Measurements from ENCODE around the gene CLEC14A.
A peak's percentile ranks its signal among the peaks of the same experiment; 100 is the strongest.

The CLEC14A gene

DNA sequence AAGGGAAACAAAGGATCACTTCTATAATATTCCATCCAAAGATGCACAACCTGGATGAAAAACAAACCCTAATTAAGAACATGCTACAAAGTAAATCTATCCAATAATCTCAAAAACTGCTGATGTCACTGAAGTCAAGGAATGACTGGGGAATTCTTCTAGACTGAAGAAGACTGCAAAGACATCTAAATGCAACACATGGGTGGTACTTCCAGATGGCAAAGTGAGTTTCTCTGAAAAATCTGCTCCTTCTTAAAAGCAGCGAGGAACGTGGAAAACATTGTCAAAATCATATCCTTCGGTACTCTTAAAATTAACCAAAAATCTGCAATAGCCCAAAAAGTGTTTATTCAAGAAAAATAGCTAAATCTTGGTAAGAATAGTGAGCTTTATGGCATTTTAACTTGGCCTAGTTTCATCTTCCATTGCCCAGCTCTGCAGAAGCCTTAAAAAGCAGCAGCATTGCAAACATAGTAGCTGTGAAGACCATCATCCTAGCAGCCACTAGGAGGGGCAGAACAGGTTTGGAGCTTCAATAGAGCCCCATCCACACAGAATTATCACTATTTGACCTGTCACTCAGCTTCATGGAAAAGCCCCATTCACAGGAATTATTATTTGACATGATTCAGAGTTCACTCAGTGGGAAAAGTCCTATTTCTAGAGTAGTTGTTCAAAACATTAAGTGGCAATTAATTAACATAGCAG, 7.4 kb downstream of the CLEC14A start:
- no peak for DNase-seq

- no peak for DNase-seq
Measured at GRCh38 chr14:38243696-38244240, 12.1 kb downstream of the CLEC14A start.

- DNase-seq: no peak
Measured at GRCh38 chr14:38238878-38239277, 17.0 kb downstream of the CLEC14A start.

DNA sequence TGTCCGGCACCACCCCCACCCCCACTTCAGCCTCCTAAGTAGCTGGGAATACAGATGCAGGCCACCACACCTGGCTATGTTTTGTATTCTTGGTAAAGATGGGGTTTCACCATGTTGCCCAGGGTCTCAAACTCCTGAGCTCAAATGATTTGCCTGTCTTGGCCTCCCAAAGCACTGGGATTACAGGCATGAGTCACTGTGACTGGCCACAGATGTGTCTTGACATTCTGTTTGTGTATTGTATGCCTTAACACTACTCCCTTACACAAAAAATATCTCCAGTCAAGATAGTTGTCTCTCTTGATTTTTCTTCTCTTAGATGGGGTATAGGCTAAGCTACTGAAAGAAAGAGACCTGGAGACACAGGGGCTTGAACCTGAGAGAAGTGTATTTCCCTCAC, 17.6 kb downstream of the CLEC14A start:
- DNase-seq: no peak

DNA sequence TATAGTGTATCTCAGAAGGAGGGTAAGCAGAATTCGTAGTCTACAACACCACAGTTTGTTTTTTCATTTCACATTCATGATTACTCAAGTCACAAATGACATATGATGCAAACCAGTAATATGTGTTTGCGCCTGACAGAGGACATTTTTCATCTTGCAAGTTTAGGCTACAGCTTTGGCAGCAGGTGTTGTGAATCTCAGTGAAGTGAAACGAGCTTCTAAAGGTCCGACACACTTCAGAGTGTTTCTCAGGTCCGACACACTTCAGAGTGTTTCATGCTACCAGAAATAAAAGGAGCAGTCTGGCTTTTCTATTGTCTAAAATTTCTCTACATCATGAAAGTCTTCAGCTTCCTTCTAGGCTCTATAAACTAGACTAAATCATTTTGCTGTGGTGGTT, 22.7 kb downstream of the CLEC14A start:
- no peak for DNase-seq

DNA sequence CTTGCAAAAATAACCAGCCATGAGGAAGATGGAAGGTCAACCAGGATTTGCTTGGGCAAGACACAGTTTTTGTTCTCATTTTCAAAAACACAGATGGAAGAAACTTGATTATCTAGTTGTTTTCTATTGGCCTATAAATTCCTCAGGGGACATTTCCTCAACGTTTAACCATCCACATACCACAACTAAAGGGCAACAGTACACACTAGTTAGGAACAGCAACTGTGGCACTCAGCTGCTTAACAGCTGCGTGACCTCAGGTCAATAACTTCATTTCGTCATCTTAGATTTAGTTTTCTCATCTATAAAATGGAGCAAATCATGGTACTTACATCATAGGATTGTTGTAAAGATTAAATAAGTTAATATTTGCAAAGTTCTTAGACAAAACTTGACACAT, 29.5 kb downstream of the CLEC14A start:
- no peak for DNase-seq

DNA sequence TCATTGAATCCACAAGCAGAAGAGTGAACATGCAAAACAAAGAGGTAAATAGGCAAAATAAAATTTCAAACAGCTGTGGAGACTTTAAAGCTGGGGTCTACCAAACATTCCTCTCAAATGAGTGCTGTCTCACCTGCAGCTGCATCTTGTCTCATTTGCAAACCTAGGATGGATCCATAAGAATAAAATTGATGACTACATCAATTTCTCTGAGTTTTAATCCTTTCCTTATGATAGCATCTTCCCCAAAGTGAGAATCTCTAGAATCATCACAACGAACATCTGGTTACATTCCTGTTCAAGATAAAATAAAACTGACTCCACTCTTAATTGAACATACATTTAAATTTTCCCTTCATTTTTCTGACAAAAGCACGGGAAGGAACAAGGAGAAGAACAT, 29.9 kb downstream of the CLEC14A start:
- DNase-seq: no peak

GRCh38 chr14:38224338-38224737, 31.6 kb downstream of the CLEC14A start:
- DNase-seq: no peak

GRCh38 chr14:38221077-38221476, 34.8 kb downstream of the CLEC14A start:
- no peak for DNase-seq

DNA sequence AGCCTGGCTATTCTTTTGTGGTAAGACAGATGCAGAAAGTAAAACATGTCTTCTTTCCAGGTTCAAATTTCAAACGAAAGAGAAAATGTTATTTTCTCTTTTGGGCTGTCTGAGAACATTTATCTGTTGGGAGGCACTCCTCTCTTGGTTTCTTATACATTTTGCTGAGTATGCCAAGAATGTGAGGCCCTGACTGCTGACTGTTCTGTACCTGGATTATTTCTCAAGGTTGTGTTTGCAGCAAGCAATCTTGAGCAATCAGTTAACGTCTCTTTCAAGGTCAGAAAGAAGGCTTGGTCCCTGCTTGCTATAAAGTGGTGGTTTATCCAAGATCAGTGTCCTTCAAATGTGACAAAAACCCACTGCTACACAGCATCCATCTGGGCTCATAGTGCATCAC, 38.3 kb downstream of the CLEC14A start:
- DNase-seq: no peak

DNA sequence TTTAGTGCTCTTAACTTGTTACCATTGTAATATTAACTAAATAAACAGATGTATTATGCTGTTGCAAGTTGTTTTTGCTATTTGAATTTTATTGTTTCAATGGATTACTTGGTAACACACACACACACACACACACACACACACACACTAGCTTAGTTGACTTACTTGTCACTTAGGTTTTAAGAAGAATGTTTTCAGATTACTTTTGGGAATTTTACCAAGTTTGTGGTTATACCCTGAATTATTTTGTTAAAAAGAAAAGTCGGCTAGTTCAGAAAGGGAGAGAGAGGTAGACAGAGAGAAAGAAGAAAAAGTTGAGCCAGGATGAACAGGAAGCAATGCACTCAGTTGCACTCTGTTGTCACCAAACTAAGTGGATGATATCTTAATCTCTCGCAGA, 42.9 kb downstream of the CLEC14A start:
- DNase-seq: no peak

DNA sequence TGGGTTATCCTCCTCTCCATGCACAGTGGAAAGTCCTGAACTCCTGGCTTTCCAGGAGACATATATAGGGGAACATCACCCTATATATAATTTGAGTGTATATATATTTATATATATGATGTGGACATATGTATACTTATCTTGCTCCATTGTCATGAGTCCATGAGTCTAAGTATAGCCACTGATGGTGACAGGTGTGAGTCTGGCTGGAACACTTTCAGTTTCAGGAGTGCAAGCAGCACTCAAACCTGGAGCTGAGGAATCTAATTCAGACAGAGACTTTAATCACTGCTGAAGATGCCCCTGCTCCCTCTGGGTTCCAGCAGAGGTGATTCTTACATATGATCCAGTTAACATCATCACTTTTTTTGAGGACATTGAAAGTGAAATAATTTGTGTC, 43.8 kb downstream of the CLEC14A start:
- DNase-seq: no peak

GRCh38 chr14:38211255-38211735, 44.6 kb downstream of the CLEC14A start:
- DNase-seq: no peak

DNA sequence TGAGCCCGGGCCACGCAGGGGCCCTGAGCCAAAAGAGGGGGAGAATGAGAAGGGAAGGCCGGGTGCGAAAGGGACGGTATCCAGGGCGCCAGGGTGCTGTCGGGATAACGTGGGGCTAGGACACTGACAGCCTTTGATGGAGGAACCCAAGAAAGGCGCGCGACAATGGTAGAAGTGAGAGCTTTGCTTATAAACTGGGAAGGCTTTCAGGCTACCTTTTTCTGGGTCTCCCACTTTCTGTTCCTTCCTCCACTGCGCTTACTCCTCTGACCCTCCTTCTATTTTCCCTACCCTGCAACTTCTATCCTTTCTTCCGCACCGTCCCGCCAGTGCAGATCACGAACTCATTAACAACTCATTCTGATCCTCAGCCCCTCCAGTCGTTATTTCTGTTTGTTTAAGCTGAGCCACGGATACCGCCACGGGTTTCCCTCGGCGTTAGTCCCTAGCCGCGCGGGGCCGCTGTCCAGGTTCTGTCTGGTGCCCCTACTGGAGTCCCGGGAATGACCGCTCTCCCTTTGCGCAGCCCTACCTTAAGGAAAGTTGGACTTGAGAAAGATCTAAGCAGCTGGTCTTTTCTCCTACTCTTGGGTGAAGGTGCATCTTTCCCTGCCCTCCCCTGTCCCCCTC, 45.2 kb downstream of the CLEC14A start:
- DNase-seq: no peak

- no peak for DNase-seq
Measured at GRCh38 chr14:38209572-38210557, 46.0 kb downstream of the CLEC14A start.

DNA sequence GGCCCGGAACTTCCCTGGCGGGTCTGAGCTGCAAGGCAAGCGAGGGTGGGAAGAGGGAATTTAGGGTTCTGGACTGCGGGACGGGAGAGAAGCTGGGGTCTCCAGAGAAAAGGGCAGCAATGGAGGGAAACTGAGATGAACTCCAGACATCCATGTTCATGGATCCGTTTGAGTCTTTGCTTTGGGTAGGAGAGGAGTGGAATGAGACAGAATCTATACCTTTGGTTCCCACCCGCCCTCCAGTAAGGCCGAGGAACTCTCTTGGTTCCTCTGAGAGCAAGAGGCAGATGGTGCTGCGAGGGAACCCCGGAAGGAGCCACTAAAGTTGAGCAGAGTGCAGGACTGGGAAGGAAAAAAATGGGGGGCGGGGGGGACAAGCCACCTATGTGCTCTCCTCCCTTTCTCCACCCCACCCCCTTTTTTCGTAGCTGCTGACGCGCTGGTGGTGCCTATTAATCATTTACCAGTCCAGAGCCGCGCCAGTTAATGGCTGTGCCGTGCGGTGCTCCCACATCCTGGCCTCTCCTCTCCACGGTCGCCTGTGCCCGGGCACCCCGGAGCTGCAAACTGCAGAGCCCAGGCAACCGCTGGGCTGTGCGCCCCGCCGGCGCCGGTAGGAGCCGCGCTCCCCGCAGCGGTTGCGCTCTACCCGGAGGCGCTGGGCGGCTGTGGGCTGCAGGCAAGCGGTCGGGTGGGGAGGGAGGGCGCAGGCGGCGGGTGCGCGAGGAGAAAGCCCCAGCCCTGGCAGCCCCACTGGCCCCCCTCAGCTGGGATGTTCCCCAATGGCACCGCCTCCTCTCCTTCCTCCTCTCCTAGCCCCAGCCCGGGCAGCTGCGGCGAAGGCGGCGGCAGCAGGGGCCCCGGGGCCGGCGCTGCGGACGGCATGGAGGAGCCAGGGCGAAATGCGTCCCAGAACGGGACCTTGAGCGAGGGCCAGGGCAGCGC, 47.0 kb downstream of the CLEC14A start:
- peak; percentile 43 for DNase-seq

DNA sequence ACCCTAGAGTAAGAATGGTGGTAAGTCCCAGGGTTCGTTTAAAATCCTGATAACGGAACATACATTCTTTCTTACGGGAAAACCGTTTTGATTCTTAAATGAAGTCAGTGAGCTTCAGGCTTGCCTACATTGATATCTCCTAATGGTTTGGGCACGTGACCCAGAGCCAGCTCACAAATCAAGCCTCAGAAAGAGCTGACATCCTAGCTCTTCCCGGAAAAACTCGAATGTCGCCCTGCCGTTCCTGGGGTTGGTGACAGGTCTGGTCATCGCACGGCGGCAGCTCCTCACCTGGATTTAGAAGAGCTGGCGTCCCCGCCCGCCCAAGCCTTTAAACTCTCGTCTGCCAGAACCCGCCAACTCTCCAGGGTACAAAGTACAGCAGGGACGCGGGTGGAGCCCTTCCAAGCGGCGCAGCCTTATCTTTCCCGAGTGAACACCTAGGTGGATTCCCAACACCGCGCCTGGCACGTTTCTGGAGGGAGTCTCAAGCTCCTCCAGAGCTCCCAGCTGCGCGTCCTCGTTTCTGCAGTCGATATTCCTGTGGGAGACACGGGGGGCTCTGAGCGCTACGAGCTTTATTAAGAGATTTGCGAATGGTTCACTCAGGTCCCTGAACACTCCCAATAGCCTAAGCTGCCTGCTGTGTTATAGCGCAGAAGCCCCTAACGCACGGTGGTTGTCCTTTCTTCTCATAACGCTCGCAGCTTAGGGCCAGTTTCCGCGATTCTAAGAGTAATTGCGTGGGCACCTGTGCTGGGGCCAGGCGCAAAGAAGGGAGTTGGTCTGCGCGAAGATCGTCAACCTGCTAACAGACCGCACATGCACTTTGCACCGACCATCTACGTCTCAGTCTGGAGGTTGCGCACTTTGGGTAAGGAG, 47.9 kb downstream of the CLEC14A start, which contains the start of gene SSTR1:
Gene SSTR1, plus strand, starts transcription at position 169 of the 882 bp plus-strand sequence. CDS start 1,486 bp downstream, outside the sequence.
- peak; percentile 52 for DNase-seq

GRCh38 chr14:38207377-38207735, 48.5 kb downstream of the CLEC14A start:
- DNase-seq: no peak

DNA sequence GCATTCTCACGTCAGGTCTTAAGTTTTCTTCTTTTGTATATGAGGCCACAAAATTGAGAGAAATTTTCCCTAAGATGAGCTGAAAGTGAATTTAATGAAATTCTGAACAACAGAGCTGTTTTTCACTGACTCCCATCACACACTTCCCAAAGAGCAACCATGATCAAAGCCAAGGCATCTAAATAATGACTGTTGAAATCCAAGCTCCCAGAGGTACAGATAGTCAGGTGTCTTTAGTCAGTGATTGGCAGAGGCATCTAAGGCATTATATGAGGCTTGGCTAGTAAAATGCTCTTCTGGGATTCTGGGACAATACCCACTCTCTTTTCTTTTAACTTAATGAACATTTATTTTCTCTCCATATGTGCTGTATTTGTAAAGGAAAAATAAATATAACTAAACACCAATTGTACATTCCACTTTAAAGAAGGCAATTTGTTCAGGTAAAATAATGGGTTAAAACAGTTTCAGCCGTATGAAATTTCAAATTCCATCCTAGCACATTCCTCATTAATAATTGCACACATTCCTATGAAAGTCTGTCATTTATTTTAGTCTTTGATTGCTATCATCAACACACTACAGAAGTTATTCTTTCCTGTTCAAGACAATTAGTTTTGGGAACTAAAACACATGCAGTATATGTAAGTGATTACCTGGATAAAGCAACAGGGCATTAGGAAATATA, 49.1 kb downstream of the CLEC14A start:
- no peak for DNase-seq

Measured in NCI-H526 treated with DMSO at 0.1 percent for 48 hours (cell line).